GM12878 (cell line): ENCODE results near the gene AAGAB. TPM values are rescaled to one million over a fixed set of nuclear protein-coding genes. Genes with fewer than 3 reads are reported as not detected.

Source experiments
- CBFB ChIP-seq: IDR thresholded peaks from 2 replicates; pipeline ENCODE4 v1.6.1; 2016; ENCODE audit warnings: antibody characterized with exemption, low read depth
- CEBPZ ChIP-seq: fragments of 150-350 bp; IDR thresholded peaks from 2 replicates; pipeline ENCODE4 v1.6.1; 2016; ENCODE audit warnings: low read depth, low read length
- E2F8 ChIP-seq: fragments of 450-650 bp; IDR thresholded peaks from 2 replicates; pipeline ENCODE4 v1.6.1; 2018; ENCODE audit warnings: mild to moderate bottlenecking, low read depth, moderate library complexity; ENCODE audit not compliant: partially characterized antibody
- EED ChIP-seq: sonication (generic); IDR thresholded peaks from 2 replicates; pipeline ENCODE4 v1.6.1; 2016; ENCODE audit warnings: antibody characterized with exemption, low read depth
- EP300 ChIP-seq, 2 experiments: fragments of 150-350 bp in 1 of 2; IDR thresholded peaks; 2 replicates each; pipeline ENCODE4 v1.6.1; 2011 to 2012; ENCODE audit warnings: low read depth in 2 of 2, low read length in 2 of 2, borderline replicate concordance in 1 of 2, improper control_type of control experiment in 1 of 2, inconsistent platforms in 1 of 2; ENCODE audit not compliant: control insufficient read depth in 1 of 2
- ETV6 ChIP-seq, 2 experiments: fragments of 450-650 bp in 1 of 2; IDR thresholded peaks in 1 of 2; conservative IDR thresholded peaks in 1 of 2; 2 replicates each; pipeline ENCODE4 v1.6.1; 2014; ENCODE audit warnings: antibody characterized with exemption in 1 of 2, borderline replicate concordance in 1 of 2, low read depth in 1 of 2, mild to moderate bottlenecking in 1 of 2, moderate library complexity in 1 of 2
- FOXM1 ChIP-seq: IDR thresholded peaks from 2 replicates; pipeline ENCODE4 v1.6.1; 2012; ENCODE audit warnings: low read depth, mild to moderate bottlenecking, inconsistent platforms, low read length, moderate library complexity
- IRF4 ChIP-seq: IDR thresholded peaks from 2 replicates; pipeline ENCODE4 v1.6.1; 2011; ENCODE audit warnings: low read depth, low read length
- JUNB ChIP-seq: IDR thresholded peaks from 2 replicates; pipeline ENCODE4 v1.6.1; 2016; ENCODE audit warnings: antibody characterized with exemption, mild to moderate bottlenecking
- JUND ChIP-seq: IDR thresholded peaks from 2 replicates; pipeline ENCODE4 v1.6.1; 2012; ENCODE audit warnings: low read depth, mild to moderate bottlenecking, low read length, improper control_type of control experiment, moderate library complexity
- PAX5 ChIP-seq: IDR thresholded peaks from 2 replicates; pipeline ENCODE4 v1.6.1; 2011; ENCODE audit warnings: low read depth, low read length, borderline replicate concordance
- POU2F2 ChIP-seq: IDR thresholded peaks from 3 replicates; pipeline ENCODE4 v1.6.1; 2011; ENCODE audit warnings: low read depth, mild to moderate bottlenecking, low read length, borderline replicate concordance
- SKIL ChIP-seq: fragments of 450-650 bp; IDR thresholded peaks from 2 replicates; pipeline ENCODE4 v1.6.1; 2017; ENCODE audit warnings: mild to moderate bottlenecking, low read depth, inconsistent platforms; ENCODE audit not compliant: poor library complexity, severe bottlenecking
- SREBF2 ChIP-seq: IDR thresholded peaks from 2 replicates; pipeline ENCODE4 v1.6.1; 2012; ENCODE audit warnings: mild to moderate bottlenecking, low read length
- STAT3 ChIP-seq: IDR thresholded peaks from 2 replicates; pipeline ENCODE4 v1.6.1; 2011; ENCODE audit warnings: low read depth, low read length, improper control_type of control experiment
- ZNF384 ChIP-seq: IDR thresholded peaks from 2 replicates; pipeline ENCODE4 v1.6.1; 2012; ENCODE audit warnings: low read depth, mild to moderate bottlenecking, low read length, improper control_type of control experiment, borderline replicate concordance
- polyA plus RNA-seq, 11 experiments: library from polyadenylated mRNA; depleted of rRNA in 4 of 11; unstranded in 6 of 11; stranded (reverse) in 5 of 11; fragments of >200 nt; fragmentation: Nextera tagmentation in 4 of 11; fragmentation: Illumina TruSeq in 1 of 11; extraction: Ambion mirVana in 4 of 11; extraction: Trizol in 1 of 11; gene quantifications; 1 replicate in 1 of 11; 2 replicates in 10 of 11; pipeline versions ENCODE4 v1.2.1 to v1.2.3, GENCODE V29; 2011 to 2016; ENCODE audit warnings: inconsistent platforms in 2 of 11, missing spikeins in 2 of 11, low read depth in 1 of 11
- total RNA-seq, 4 experiments: library from RNA; depleted of rRNA in 3 of 4; stranded (reverse); fragments of >200 nt in 3 of 4; fragmentation: Illumina TruSeq in 1 of 4; extraction: Trizol in 1 of 4; gene quantifications; 2 replicates each; pipeline versions ENCODE4 v1.2.1 to v1.2.3, GENCODE V29; 2013 to 2021

AAGAB gene
- total and polyA plus RNA-seq, 10 of the 15 experiments (the other 5 are each of a cell fraction or from before 2014, with no cell fraction given) = 11.4 to 62.3 (median 38.0) TPM

GRCh38 chr15:67198157-67198754 is 56.2 kb downstream of the AAGAB start (continued):
- TF ChIP-seq STAT3 (no peak), IRF4 (no peak), ETV6 (conservative IDR thresholded peaks at IDR 0.05 in 1 of 2, IDR thresholded peaks at IDR 0.05 in 1 of 2; ENCODE audit: borderline replicate concordance in 1 of 2, low read depth in 1 of 2) (no peak), SKIL (no peak), CEBPZ (no peak), ZNF384 (no peak), PAX5 (peak; percentile 44; the same call in 1 of the 2 replicates), EED (peak; percentile 15; the same call in 1 of the 2 replicates), POU2F2 (peak; percentile 63; the same call in 1 of the 3 replicates), FOXM1 (0 out of 2 replicates have a peak, but pooled peaks have one; percentile 19), JUND (no peak), EP300 (IDR thresholded peaks at IDR 0.05; ENCODE audit: borderline replicate concordance in 1 of 2, control insufficient read depth in 1 of 2, low read depth in 2 of 2, low read length in 2 of 2) (no peak), JUNB (no peak), E2F8 (no peak), CBFB (0 out of 2 replicates have a peak, but pooled peaks have one; percentile 24), SREBF2 (no peak)
